H1 (cell line): ENCODE measurements around the gene TEKTIP1. TPM values are rescaled to one million over a fixed set of nuclear protein-coding genes. Genes with fewer than 3 reads are reported as not detected.
A peak's percentile ranks its signal among the peaks of the same experiment; 100 is the strongest.

Experiments used
- CTCF ChIA-PET: fragments of 300-600 bp; sonication (Branson Sonifier 250); formaldehyde crosslinking; loops from one replicate; lab custom pipeline; 2021; ENCODE audit not compliant: partially characterized antibody; lab: Charles Lee
- POLR2A ChIA-PET: fragments of 300-600 bp; sonication (Branson Sonifier 250); formaldehyde crosslinking; loops from one replicate; lab custom pipeline; 2021; ENCODE audit warnings: inconsistent platforms; ENCODE audit not compliant: partially characterized antibody; lab: Charles Lee
- DNase-seq, 2 experiments: peaks; one replicate each; pipeline versions ENCODE4 v3.0.0 to v3.0.0-alpha.2; 2010 to 2022; ENCODE audit warnings: low spot score in 2 of 2, low read depth in 1 of 2, mixed read lengths in 1 of 2
- FAIRE-seq: peaks from 2 replicates; lab custom pipeline; 2011; peaks lifted over from hg19 to GRCh38; lab: Jason Lieb, UNC
- H2AFZ ChIP-seq: 2 replicates; pipeline ENCODE4 v1.8.1; 2012; ENCODE audit warnings: low read length, inconsistent platforms
- H2AK5ac ChIP-seq: 2 replicates; pipeline ENCODE4 v1.6.1; 2013; ENCODE audit warnings: low read depth, low read length
- H2BK120ac ChIP-seq: replicated peaks from 2 replicates; pipeline ENCODE3; 2013; ENCODE audit warnings: low read depth, low read length, inconsistent platforms
- H2BK12ac ChIP-seq: 2 replicates; pipeline ENCODE4 v1.6.1; 2013; ENCODE audit warnings: low read depth, low read length
- H2BK15ac ChIP-seq: 2 replicates; pipeline ENCODE4 v1.6.1; 2013; ENCODE audit warnings: low read length
- H2BK20ac ChIP-seq: 2 replicates; pipeline ENCODE4 v1.6.1; 2013; ENCODE audit warnings: low read length
- H2BK5ac ChIP-seq: 2 replicates; pipeline ENCODE4 v1.6.1; 2013; ENCODE audit warnings: low read depth, low read length
- H3K14ac ChIP-seq: 2 replicates; pipeline ENCODE4 v1.6.1; 2013; ENCODE audit warnings: inconsistent platforms; ENCODE audit not compliant: insufficient read length
- H3K18ac ChIP-seq: 2 replicates; pipeline ENCODE4 v1.6.1; 2013; ENCODE audit warnings: low read length; ENCODE audit errors: extremely low read depth
- H3K23ac ChIP-seq: 2 replicates; pipeline ENCODE4 v1.6.1; 2013; ENCODE audit warnings: inconsistent platforms; ENCODE audit not compliant: insufficient read length
- H3K23me2 ChIP-seq: 2 replicates; pipeline ENCODE4 v1.6.1; 2013; ENCODE audit warnings: low read depth, low read length
- H3K27ac ChIP-seq: 2 replicates; pipeline ENCODE4 v1.6.1; 2011; ENCODE audit warnings: low read depth, low read length, inconsistent platforms
- H3K27me3 ChIP-seq, 4 experiments: replicated peaks in 1 of 4; 1 replicate in 1 of 4; 2 replicates in 3 of 4; pipeline versions ENCODE4 v1.6.1 to v1.8.1; 2011 to 2013; ENCODE audit warnings: low read length in 3 of 4, mild to moderate bottlenecking in 3 of 4, inconsistent platforms in 2 of 4, mixed read lengths in 2 of 4, moderate library complexity in 1 of 4; ENCODE audit not compliant: control insufficient read depth in 3 of 4, insufficient read depth in 3 of 4; ENCODE audit errors: extremely low read depth in 1 of 4
- H3K36me3 ChIP-seq, 4 experiments: 2 replicates each; pipeline versions ENCODE4 v1.6.1 to v1.8.1; 2011 to 2013; ENCODE audit warnings: mild to moderate bottlenecking in 4 of 4, low read length in 3 of 4, moderate library complexity in 2 of 4, control low read depth in 1 of 4, inconsistent platforms in 1 of 4; ENCODE audit not compliant: insufficient read depth in 4 of 4, control insufficient read depth in 2 of 4
- H3K4ac ChIP-seq: replicated peaks from 2 replicates; pipeline ENCODE3; 2013; ENCODE audit warnings: low read length, low read depth, mixed read lengths, inconsistent platforms; ENCODE audit not compliant: insufficient read length
- H3K4me1 ChIP-seq, 4 experiments: replicated peaks in 1 of 4; 1 replicate in 1 of 4; 2 replicates in 3 of 4; pipeline versions ENCODE4 v1.6.1 to v1.8.1; 2011 to 2013; ENCODE audit warnings: low read length in 3 of 4, inconsistent platforms in 2 of 4, mixed read lengths in 1 of 4; ENCODE audit not compliant: insufficient read depth in 4 of 4, control insufficient read depth in 3 of 4
- H3K4me2 ChIP-seq, 2 experiments: 2 replicates each; pipeline versions ENCODE4 v1.6.1 to v1.8.1; 2011 to 2013; ENCODE audit warnings: low read depth in 2 of 2, low read length in 2 of 2, control low read depth in 1 of 2, inconsistent platforms in 1 of 2, mild to moderate bottlenecking in 1 of 2; ENCODE audit not compliant: insufficient read depth in 1 of 2
- H3K4me3 ChIP-seq, 4 experiments: fragments of 200-600, 300-600 bp in 1 of 4; sonication (generic), shearing (Covaris generic), sonication (Bioruptor Twin) in 1 of 4; 2 replicates each; pipeline versions ENCODE4 v1.5.1 to v1.8.1; 2011 to 2016; ENCODE audit warnings: low read length in 4 of 4, low read depth in 3 of 4, control low read depth in 2 of 4, inconsistent platforms in 2 of 4, mild to moderate bottlenecking in 2 of 4, mixed read lengths in 1 of 4, moderate library complexity in 1 of 4; ENCODE audit not compliant: insufficient read depth in 2 of 4; ENCODE audit errors: extremely low read depth in 1 of 4
- H3K56ac ChIP-seq: replicated peaks from 2 replicates; pipeline ENCODE3; 2013; ENCODE audit warnings: low read depth, mild to moderate bottlenecking, mixed read lengths, low read length, inconsistent platforms; ENCODE audit not compliant: insufficient read length
- H3K79me1 ChIP-seq: 2 replicates; pipeline ENCODE4 v1.6.1; 2013; ENCODE audit warnings: low read depth, low read length, control low read depth
- H3K79me2 ChIP-seq, 2 experiments: 2 replicates each; pipeline versions ENCODE4 v1.6.1 to v1.8.1; 2012 to 2013; ENCODE audit warnings: low read length in 2 of 2, mild to moderate bottlenecking in 2 of 2, inconsistent platforms in 1 of 2; ENCODE audit not compliant: insufficient read depth in 2 of 2, control insufficient read depth in 1 of 2
- H3K9ac ChIP-seq, 4 experiments: replicated peaks in 1 of 4; 1 replicate in 1 of 4; 2 replicates in 3 of 4; pipeline versions ENCODE4 v1.6.1 to v1.8.1; 2011 to 2013; ENCODE audit warnings: low read depth in 3 of 4, low read length in 3 of 4, control low read depth in 2 of 4, mild to moderate bottlenecking in 2 of 4, moderate library complexity in 2 of 4, inconsistent platforms in 1 of 4; ENCODE audit errors: extremely low read depth in 1 of 4
- H3K9me3 ChIP-seq, 2 experiments: 2 replicates each; pipeline versions ENCODE4 v1.6.1 to v1.8.1; 2012 to 2013; ENCODE audit warnings: mild to moderate bottlenecking in 2 of 2, moderate library complexity in 2 of 2, control low read depth in 1 of 2, inconsistent platforms in 1 of 2, low read depth in 1 of 2, low read length in 1 of 2, mixed read lengths in 1 of 2; ENCODE audit not compliant: insufficient read depth in 2 of 2
- H4K20me1 ChIP-seq, 2 experiments: replicated peaks in 1 of 2; 2 replicates each; pipeline versions ENCODE3 to v1.8.1; 2011 to 2013; ENCODE audit warnings: inconsistent platforms in 2 of 2, low read length in 2 of 2, mild to moderate bottlenecking in 1 of 2; ENCODE audit not compliant: insufficient read depth in 2 of 2, control insufficient read depth in 1 of 2
- H4K5ac ChIP-seq: 2 replicates; pipeline ENCODE4 v1.6.1; 2013; ENCODE audit warnings: low read length, low read depth, mixed read lengths, inconsistent platforms; ENCODE audit not compliant: insufficient read length
- H4K8ac ChIP-seq: 2 replicates; pipeline ENCODE4 v1.8.0; 2013; ENCODE audit warnings: mild to moderate bottlenecking, moderate library complexity, low read length, inconsistent platforms; ENCODE audit not compliant: insufficient read depth; ENCODE audit errors: extremely low read depth
- H4K91ac ChIP-seq: replicated peaks from 2 replicates; pipeline ENCODE3; 2013; ENCODE audit warnings: low read length, mixed read lengths, inconsistent platforms; ENCODE audit not compliant: insufficient read length
- CTCF ChIP-seq, 3 experiments: IDR thresholded peaks; 1 replicate in 2 of 3; 2 replicates in 1 of 3; pipeline versions ENCODE4 v1.5.1 to v1.6.1; 2011; ENCODE audit warnings: low read length in 3 of 3, mild to moderate bottlenecking in 3 of 3, inconsistent platforms in 2 of 3, low read depth in 1 of 3, moderate library complexity in 1 of 3; ENCODE audit not compliant: insufficient read depth in 1 of 3; ENCODE audit errors: control extremely low read depth in 1 of 3
- GABPA ChIP-seq: IDR thresholded peaks from 2 replicates; pipeline ENCODE4 v1.6.1; 2011; ENCODE audit warnings: mild to moderate bottlenecking, low read length, moderate library complexity, borderline replicate concordance; ENCODE audit not compliant: insufficient read depth
- JUN ChIP-seq: IDR thresholded peaks from 2 replicates; pipeline ENCODE4 v1.6.1; 2011; ENCODE audit warnings: low read depth, mild to moderate bottlenecking, improper control_type of control experiment, low read length
- PHF8 ChIP-seq: fragments of 200-600 bp; sonication (generic); conservative IDR thresholded peaks from 2 replicates; pipeline ENCODE4 v1.7.1; 2012; ENCODE audit warnings: low read depth, mild to moderate bottlenecking, inconsistent platforms, low read length, moderate library complexity
- RAD21 ChIP-seq, 2 experiments: IDR thresholded peaks in 1 of 2; conservative IDR thresholded peaks in 1 of 2; 2 replicates each; pipeline ENCODE4 v1.6.1; 2011; ENCODE audit warnings: low read depth in 2 of 2, low read length in 2 of 2, improper control_type of control experiment in 1 of 2, inconsistent platforms in 1 of 2, mild to moderate bottlenecking in 1 of 2, moderate library complexity in 1 of 2
- TAF7 ChIP-seq: optimal IDR thresholded peaks from 2 replicates; pipeline ENCODE3; 2011; ENCODE audit warnings: low read depth, mild to moderate bottlenecking, inconsistent platforms, low read length, moderate library complexity, borderline replicate concordance
- WGBS, 2 experiments: shearing (Covaris generic) in 1 of 2; methylation state at CpG; one replicate each; pipeline versions ENCODE4 v1.1.6 to v1.1.7; 2013 to 2015; ENCODE audit warnings: low lambda C conversion rate in 2 of 2, mixed read lengths in 2 of 2, inconsistent platforms in 1 of 2, low coverage in 1 of 2, missing lambda C conversion rate in 1 of 2; ENCODE audit not compliant: insufficient replicate concordance in 2 of 2, insufficient coverage in 1 of 2, insufficient read length in 1 of 2; ENCODE audit errors: extremely low coverage in 1 of 2, missing lambda C conversion rate in 1 of 2; 5-methylcytosine and 5-hydroxymethylcytosine counted together
- polyA plus RNA-seq, 7 experiments: library from polyadenylated mRNA; depleted of rRNA in 3 of 7; stranded (reverse) in 5 of 7; unstranded in 2 of 7; fragments of >200 nt in 5 of 7; fragments of 200-250 nt in 2 of 7; gene quantifications; 1 replicate in 5 of 7; 2 replicates in 1 of 7; 4 replicates in 1 of 7; pipeline versions ENCODE4 v1.2.1 to v1.2.3, GENCODE V29; 2011 to 2013; ENCODE audit warnings: missing spikeins in 2 of 7, mixed read lengths in 2 of 7
- total RNA-seq: library from RNA; stranded (reverse); fragmentation: NEBNext Ultra II Directional; extraction: Animal tissue kit (Norgen Biotek cat#: 25700); gene quantifications from 2 replicates; pipeline ENCODE4 v1.2.1, GENCODE V29; 2021

TEKTIP1 gene
- total and polyA plus RNA-seq, 2 of the 8 experiments (the other 6 are each of a cell fraction or from before 2014, with no cell fraction given), result 1.1 TPM; not detected in 1

DNA sequence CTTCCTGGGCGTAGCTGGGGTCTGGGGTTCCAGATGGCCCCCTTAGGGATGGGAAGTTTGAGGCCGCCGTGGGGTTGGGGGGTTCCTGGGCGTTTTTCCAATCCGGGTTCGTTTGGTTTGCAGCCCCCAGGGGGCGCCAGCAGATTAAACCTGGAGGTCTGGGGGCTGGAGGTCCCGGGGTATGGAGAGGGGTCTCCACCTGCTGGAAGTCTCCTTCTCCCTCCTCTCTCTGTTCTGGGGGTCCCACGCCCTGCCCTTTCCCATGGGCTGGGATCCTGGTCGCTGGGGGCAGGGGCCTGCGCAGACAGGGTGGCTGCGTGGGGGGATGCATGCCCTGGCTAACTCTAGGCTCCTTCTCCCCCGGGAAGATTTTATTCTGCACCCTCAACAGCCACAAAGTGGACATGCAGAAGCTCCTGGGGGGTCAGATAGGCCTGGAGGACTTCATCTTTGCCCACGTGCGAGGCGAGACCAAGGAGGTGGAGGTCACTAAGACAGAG is 47.2 kb downstream of the TEKTIP1 start:
- Histone ChIP-seq H3K9ac (no peak overlapping the region), H2AK5ac (no peak overlapping the region), H3K14ac (no peak overlapping the region), H3K9me3 (peaks cover 4 to 6% of the 10 kb centered on the region in 2 experiments; a peak in 3 of 4 replicates), H3K4ac (no peak overlapping the region), H4K8ac (peak overlapping the region; percentile 57), H3K23ac (no peak overlapping the region), H3K27ac (no peak overlapping the region), H2AFZ (no peak overlapping the region), H3K4me1 (peaks cover 0 to 4% (median 0%) of the 10 kb centered on the region in 4 experiments; a peak in 3 of 7 replicates), H3K79me1 (no peaks in the 10 kb centered on the region), H4K20me1 (no peaks in the 10 kb centered on the region), H3K79me2 (no peaks in the 10 kb centered on the region), H3K27me3 (peaks cover 11 to 21% (median 14%) of the 10 kb centered on the region in 4 experiments; a peak in 6 of 7 replicates), H3K4me2 (peak overlapping the region; percentile 68 to 86; a peak in 3 of 4 replicates), H4K5ac (no peak overlapping the region), H2BK5ac (no peak overlapping the region), H3K18ac (peak overlapping the region; percentile 19; the same call in 1 of the 2 replicates), H3K56ac (peak overlapping the region; percentile 25), H3K23me2 (peaks cover 5% of the 10 kb centered on the region; the same call in 1 of the 2 replicates), H2BK15ac (no peak overlapping the region), H2BK12ac (no peak overlapping the region), H2BK120ac (no peak overlapping the region), H2BK20ac (no peak overlapping the region), H3K36me3 (no peaks in the 10 kb centered on the region), H4K91ac (no peak overlapping the region), H3K4me3 (peak overlapping the region in 3 of 4 experiments; percentile 27 to 63 (median 34); a peak in 4 of 8 replicates)
- TF ChIP-seq GABPA (peak; percentile 49; the same call in 1 of the 2 replicates), CTCF (IDR thresholded peaks at IDR 0.05; ENCODE audit: control extremely low read depth in 1 of 3, insufficient read depth in 1 of 3, low read depth in 1 of 3, low read length in 3 of 3) (peak; percentile 64 to 93 (median 66)), TAF7 (no peak), JUN (no peak), RAD21 (IDR thresholded peaks at IDR 0.05 in 1 of 2, conservative IDR thresholded peaks at IDR 0.05 in 1 of 2; ENCODE audit: low read depth in 2 of 2, low read length in 2 of 2) (peak; percentile 68 to 81), PHF8 (no peak)
- DNase-seq, result peak in 1 of 2 experiments; percentile 89
- WGBS, 2 experiments, result 31% methylated on average over 15 of the region's 16 CpGs; no CpG with 5 or more reads in 1 of the 2 experiments
- ChIA-PET POLR2A (interaction anchor here (1.4 to 1.8 kb wide), 3 partner anchors 8 to 11 kb away, joined by 3 to 7 read pairs (median 7); no protein-coding TSS in a partner anchor), CTCF (interaction anchor here (0.7 to 4.7 kb wide), 23 partner anchors 8 to 248 kb away, joined by 3 to 38 read pairs (median 5); partner anchors contain the start of genes TEKTIP1 and TJP3)
- FAIRE-seq, result no peak
